Measurements from ENCODE around the gene FECH. TPM values are rescaled to one million over a fixed set of nuclear protein-coding genes. Genes with fewer than 3 reads are reported as not detected.

Gene FECH
- total and polyA plus RNA-seq, 9 of the 15 experiments (the other 6 are each of a cell fraction or from before 2014, with no cell fraction given), result 19.8 to 170 (median 56.8) TPM

GRCh38 chr18:57630002-57630753 lies 43.7 kb upstream of the FECH start (continued):
- TF ChIP-seq ZNF143 (CRISPR knock-in tag; IDR thresholded peaks at IDR 0.05), result no peak
- no peak; the same call in 1 of the 2 replicates for TF ChIP-seq ESRRA (IDR thresholded peaks at IDR 0.05; ENCODE audit: borderline replicate concordance, low read depth)
- TF ChIP-seq U2AF1 (optimal IDR thresholded peaks at IDR 0.05; ENCODE audit: low read depth, low read length), result no peak
- no peak for TF ChIP-seq ZNF239 (CRISPR knock-in tag; IDR thresholded peaks at IDR 0.05)
- no peak for TF ChIP-seq ZNF408 (CRISPR knock-in tag; IDR thresholded peaks at IDR 0.05; ENCODE audit: low read depth)
- no peak for TF ChIP-seq POLR2H (tag; IDR thresholded peaks at IDR 0.05; ENCODE audit: low read depth)
- no peak for TF ChIP-seq ZC3H4 (CRISPR knock-in tag; IDR thresholded peaks at IDR 0.05; ENCODE audit: borderline replicate concordance)
- no peak for TF ChIP-seq ZBED1 (IDR thresholded peaks at IDR 0.05)
- TF ChIP-seq, protein P1, sequence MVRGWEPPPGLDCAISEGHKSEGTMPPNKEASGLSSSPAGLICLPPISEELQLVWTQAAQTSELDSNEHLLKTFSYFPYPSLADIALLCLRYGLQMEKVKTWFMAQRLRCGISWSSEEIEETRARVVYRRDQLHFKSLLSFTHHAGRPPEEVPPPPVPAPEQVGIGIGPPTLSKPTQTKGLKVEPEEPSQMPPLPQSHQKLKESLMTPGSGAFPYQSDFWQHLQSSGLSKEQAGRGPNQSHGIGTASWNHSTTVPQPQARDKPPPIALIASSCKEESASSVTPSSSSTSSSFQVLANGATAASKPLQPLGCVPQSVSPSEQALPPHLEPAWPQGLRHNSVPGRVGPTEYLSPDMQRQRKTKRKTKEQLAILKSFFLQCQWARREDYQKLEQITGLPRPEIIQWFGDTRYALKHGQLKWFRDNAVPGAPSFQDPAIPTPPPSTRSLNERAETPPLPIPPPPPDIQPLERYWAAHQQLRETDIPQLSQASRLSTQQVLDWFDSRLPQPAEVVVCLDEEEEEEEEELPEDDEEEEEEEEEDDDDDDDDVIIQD (CRISPR knock-in tag; IDR thresholded peaks at IDR 0.05), result no peak
- TF ChIP-seq ASH1L (IDR thresholded peaks at IDR 0.05; ENCODE audit: borderline replicate concordance, low read depth, partially characterized antibody), result peak; percentile 63
- TF ChIP-seq ZFP30 (CRISPR knock-in tag; IDR thresholded peaks at IDR 0.05; ENCODE audit: borderline replicate concordance), result no peak
- TF ChIP-seq MCM3 (IDR thresholded peaks at IDR 0.05), result no peak
- no peak for TF ChIP-seq ADNP (tag; IDR thresholded peaks at IDR 0.05)
- TF ChIP-seq XRCC5 (IDR thresholded peaks at IDR 0.05; ENCODE audit: low read depth, low read length), result no peak
- peak; percentile 40 for TF ChIP-seq CTCFL (IDR thresholded peaks at IDR 0.05; ENCODE audit: borderline replicate concordance, insufficient read depth, low read depth, low read length, poor library complexity, severe bottlenecking)
- peak; percentile 66 for TF ChIP-seq FOSL1 (tag; conservative IDR thresholded peaks at IDR 0.05)
- TF ChIP-seq BCOR (IDR thresholded peaks at IDR 0.05), result no peak
- no peak for TF ChIP-seq NFATC3 (IDR thresholded peaks at IDR 0.05)
- TF ChIP-seq FUS (optimal IDR thresholded peaks at IDR 0.05; ENCODE audit: low read depth, low read length), result no peak
- TF ChIP-seq POLR2A (conservative IDR thresholded peaks at IDR 0.05), result no peak
- TF ChIP-seq GATA2 (CRISPR knock-in tag; IDR thresholded peaks at IDR 0.05), result no peak
- TF ChIP-seq FOXM1 (IDR thresholded peaks at IDR 0.05; ENCODE audit: low read depth), result 0 out of 2 replicates have a peak, but pooled peaks have one; percentile 16
- TF ChIP-seq FOXM1 (CRISPR knock-in tag; IDR thresholded peaks at IDR 0.05; ENCODE audit: low read depth), result no peak
- no peak for TF ChIP-seq SFPQ (IDR thresholded peaks at IDR 0.05; ENCODE audit: low read depth, low read length)
- TF ChIP-seq ESRRB (CRISPR knock-in tag; IDR thresholded peaks at IDR 0.05; ENCODE audit: borderline replicate concordance), result no peak
- TF ChIP-seq CBFA2T2 (conservative IDR thresholded peaks at IDR 0.05), result no peak
